ENCODE measurements around the gene MSMO1. TPM values are rescaled to one million over a fixed set of nuclear protein-coding genes. Genes with fewer than 3 reads are reported as not detected.

Gene MSMO1
- total RNA-seq, 2 donors from 2014 or later: 106 to 109 TPM

DNA sequence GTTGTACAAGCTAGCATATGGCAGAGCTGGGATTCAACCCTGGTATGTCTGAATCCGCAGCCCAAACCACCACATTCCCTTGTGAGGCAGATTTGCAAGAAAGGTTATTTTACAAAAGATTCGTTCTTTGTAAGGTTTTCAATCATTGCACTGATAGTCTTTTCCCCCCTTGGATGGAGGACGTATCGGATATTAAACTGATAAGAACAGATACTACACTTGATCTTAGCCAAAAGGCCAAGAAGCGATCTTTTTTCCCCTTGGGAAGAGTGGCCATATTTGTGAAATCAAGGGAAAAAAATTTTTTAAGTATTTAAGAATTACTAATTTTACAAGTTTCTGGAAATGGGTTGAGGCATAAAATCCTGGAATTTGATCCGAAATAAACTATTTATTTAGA, 34.4 kb upstream of the MSMO1 start:
- Histone ChIP-seq H3K27me3 (ENCODE audit: control insufficient read depth, insufficient read depth, low read length, poor library complexity, severe bottlenecking) (no peaks in the 10 kb centered on the region), H3K9me3 (ENCODE audit: control insufficient read depth, low read length) (no peaks in the 10 kb centered on the region), H3K4me1 (ENCODE audit: control insufficient read depth, insufficient read depth, low read length) (no peaks in the 10 kb centered on the region), H3K27ac (ENCODE audit: low read depth, low read length) (no peak overlapping the region), H3K4me3 (ENCODE audit: low read length) (no peak overlapping the region), H3K9ac (ENCODE audit: extremely low read depth, low read length, poor library complexity, severe bottlenecking) (no peak overlapping the region), H3K36me3 (ENCODE audit: control insufficient read depth, insufficient read depth, low read length) (peaks cover 10% of the 10 kb centered on the region)
- peaks cover 2% of the 10 kb centered on the region for H3K36me3 Mint-ChIP-seq (ENCODE audit: low read depth)
- DNase-seq: no peak
- WGBS, 2 experiments (ENCODE audit: insufficient coverage in 1 of 2, insufficient read length in 1 of 2): 98 to 100% methylated on average over 1 to 6 of the region's 6 CpGs
- TF ChIP-seq, protein P1, sequence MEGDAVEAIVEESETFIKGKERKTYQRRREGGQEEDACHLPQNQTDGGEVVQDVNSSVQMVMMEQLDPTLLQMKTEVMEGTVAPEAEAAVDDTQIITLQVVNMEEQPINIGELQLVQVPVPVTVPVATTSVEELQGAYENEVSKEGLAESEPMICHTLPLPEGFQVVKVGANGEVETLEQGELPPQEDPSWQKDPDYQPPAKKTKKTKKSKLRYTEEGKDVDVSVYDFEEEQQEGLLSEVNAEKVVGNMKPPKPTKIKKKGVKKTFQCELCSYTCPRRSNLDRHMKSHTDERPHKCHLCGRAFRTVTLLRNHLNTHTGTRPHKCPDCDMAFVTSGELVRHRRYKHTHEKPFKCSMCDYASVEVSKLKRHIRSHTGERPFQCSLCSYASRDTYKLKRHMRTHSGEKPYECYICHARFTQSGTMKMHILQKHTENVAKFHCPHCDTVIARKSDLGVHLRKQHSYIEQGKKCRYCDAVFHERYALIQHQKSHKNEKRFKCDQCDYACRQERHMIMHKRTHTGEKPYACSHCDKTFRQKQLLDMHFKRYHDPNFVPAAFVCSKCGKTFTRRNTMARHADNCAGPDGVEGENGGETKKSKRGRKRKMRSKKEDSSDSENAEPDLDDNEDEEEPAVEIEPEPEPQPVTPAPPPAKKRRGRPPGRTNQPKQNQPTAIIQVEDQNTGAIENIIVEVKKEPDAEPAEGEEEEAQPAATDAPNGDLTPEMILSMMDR (conservative IDR thresholded peaks at IDR 0.05): no peak
- H3K27me3 Mint-ChIP-seq (ENCODE audit: insufficient read depth): no peaks in the 10 kb centered on the region
- H3K9me3 Mint-ChIP-seq: no peaks in the 10 kb centered on the region
- peaks cover 11% of the 10 kb centered on the region for H3K4me1 Mint-ChIP-seq
- H3K4me3 Mint-ChIP-seq: no peak overlapping the region
- H3K27ac Mint-ChIP-seq: no peak overlapping the region

DNA sequence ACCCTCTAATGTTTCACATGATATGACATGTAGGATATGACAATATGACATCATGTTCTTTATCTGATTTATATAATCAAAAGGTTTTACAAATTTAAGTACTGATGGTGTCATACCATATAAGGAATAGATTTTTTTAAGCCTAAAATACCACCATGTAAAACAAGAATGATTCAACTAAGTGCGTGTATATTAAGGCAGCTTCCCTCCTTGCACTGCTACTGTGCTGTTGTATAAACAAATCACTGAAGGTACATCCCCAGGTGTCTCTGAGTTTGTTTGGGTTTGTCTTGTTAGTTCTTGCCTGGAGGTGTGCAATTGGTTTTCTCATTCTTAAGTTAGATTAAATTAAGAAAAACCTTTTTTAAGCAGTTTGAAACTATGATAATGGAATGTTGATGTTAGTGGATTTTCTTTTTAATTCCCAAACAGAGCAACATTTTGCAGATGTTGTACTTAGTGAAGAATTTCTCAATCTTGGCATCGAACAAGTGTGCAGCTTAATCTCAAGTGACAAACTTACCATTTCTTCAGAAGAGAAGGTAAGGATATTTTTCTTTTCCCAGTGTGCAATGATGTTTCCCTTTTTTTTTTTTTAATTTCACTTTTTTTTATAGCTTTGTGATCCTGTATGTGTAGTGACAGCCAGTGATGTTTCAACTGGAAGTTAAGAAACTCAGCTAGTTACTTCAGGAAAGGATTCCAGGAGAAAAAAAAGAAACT, 33.4 kb upstream of the MSMO1 start:
- no peaks in the 10 kb centered on the region for H3K9me3 Mint-ChIP-seq
- H3K36me3 Mint-ChIP-seq (ENCODE audit: low read depth): peaks cover 3% of the 10 kb centered on the region
- Histone ChIP-seq H3K9me3 (ENCODE audit: control insufficient read depth, low read length) (no peaks in the 10 kb centered on the region), H3K27me3 (ENCODE audit: control insufficient read depth, insufficient read depth, low read length, poor library complexity, severe bottlenecking) (no peaks in the 10 kb centered on the region), H3K4me1 (ENCODE audit: control insufficient read depth, insufficient read depth, low read length) (no peaks in the 10 kb centered on the region), H3K4me3 (ENCODE audit: low read length) (no peak overlapping the region), H3K27ac (ENCODE audit: low read depth, low read length) (no peak overlapping the region), H3K9ac (ENCODE audit: extremely low read depth, low read length, poor library complexity, severe bottlenecking) (no peak overlapping the region), H3K36me3 (ENCODE audit: control insufficient read depth, insufficient read depth, low read length) (peaks cover 15% of the 10 kb centered on the region)
- peak overlapping the region; percentile 79 for H3K27ac Mint-ChIP-seq
- H3K4me3 Mint-ChIP-seq: no peak overlapping the region
- H3K4me1 Mint-ChIP-seq: peaks cover 11% of the 10 kb centered on the region
- no peaks in the 10 kb centered on the region for H3K27me3 Mint-ChIP-seq (ENCODE audit: insufficient read depth)
- no peak for DNase-seq
- TF ChIP-seq, protein P1 (conservative IDR thresholded peaks at IDR 0.05): no peak
- WGBS, 2 experiments (ENCODE audit: insufficient coverage in 1 of 2, insufficient read length in 1 of 2): 97% methylated on average over 2 of the region's 2 CpGs; no CpG with 5 or more reads in 1 of the 2 experiments

DNA sequence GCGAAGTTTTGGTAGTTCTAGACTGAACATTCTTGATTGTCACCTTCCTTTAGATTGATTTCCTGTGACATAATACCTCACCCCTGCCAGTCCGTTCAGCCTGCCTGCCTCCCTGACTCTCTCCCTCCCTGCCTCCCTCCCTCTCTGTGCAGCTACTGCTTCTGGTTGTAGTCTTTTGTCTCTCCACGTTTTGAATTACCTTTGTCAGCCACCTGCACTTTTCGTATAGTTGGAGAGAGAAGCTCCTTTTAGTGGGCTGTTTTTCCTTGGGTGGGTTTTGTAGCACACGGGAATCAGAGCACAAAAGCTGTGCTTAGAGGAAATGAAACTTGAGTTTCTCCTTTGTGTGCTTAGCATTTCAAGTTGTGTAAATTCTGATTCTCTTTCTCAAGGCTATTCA, 32.6 kb upstream of the MSMO1 start:
- Mint-ChIP-seq H3K27ac (peak overlapping the region; percentile 79), H3K9me3 (no peaks in the 10 kb centered on the region), H3K27me3 (ENCODE audit: insufficient read depth) (no peaks in the 10 kb centered on the region), H3K36me3 (ENCODE audit: low read depth) (peaks cover 3% of the 10 kb centered on the region), H3K4me1 (peaks cover 11% of the 10 kb centered on the region), H3K4me3 (no peak overlapping the region)
- TF ChIP-seq, protein P1 (conservative IDR thresholded peaks at IDR 0.05): no peak
- H3K27ac ChIP-seq (ENCODE audit: low read depth, low read length): no peak overlapping the region
- DNase-seq: no peak
- WGBS, 2 experiments (ENCODE audit: insufficient coverage in 1 of 2, insufficient read length in 1 of 2): 78 to 100% methylated on average over 1 to 5 of the region's 5 CpGs
- no peaks in the 10 kb centered on the region for H3K4me1 ChIP-seq (ENCODE audit: control insufficient read depth, insufficient read depth, low read length)
- H3K9me3 ChIP-seq (ENCODE audit: control insufficient read depth, low read length): no peaks in the 10 kb centered on the region
- H3K4me3 ChIP-seq (ENCODE audit: low read length): no peak overlapping the region
- H3K9ac ChIP-seq (ENCODE audit: extremely low read depth, low read length, poor library complexity, severe bottlenecking): no peak overlapping the region
- H3K27me3 ChIP-seq (ENCODE audit: control insufficient read depth, insufficient read depth, low read length, poor library complexity, severe bottlenecking): no peaks in the 10 kb centered on the region
- peaks cover 22% of the 10 kb centered on the region for H3K36me3 ChIP-seq (ENCODE audit: control insufficient read depth, insufficient read depth, low read length)
